HG02938 (cell line): Measurements from ENCODE around the gene GRK3.
"Not testable (repeated sequence)": the region's sequence is repeated elsewhere in the genome, so short reads cannot be mapped to it uniquely, and the experiment has no call there.

ENCODE experiments used
- ATAC-seq: cut with Tn5 transposase; IDR thresholded peaks from one replicate; pipeline ENCODE4 v1.9.1; 2021; ENCODE audit warnings: mild to moderate bottlenecking, moderate library complexity; ENCODE audit not compliant: unreplicated experiment

The GRK3 gene

DNA sequence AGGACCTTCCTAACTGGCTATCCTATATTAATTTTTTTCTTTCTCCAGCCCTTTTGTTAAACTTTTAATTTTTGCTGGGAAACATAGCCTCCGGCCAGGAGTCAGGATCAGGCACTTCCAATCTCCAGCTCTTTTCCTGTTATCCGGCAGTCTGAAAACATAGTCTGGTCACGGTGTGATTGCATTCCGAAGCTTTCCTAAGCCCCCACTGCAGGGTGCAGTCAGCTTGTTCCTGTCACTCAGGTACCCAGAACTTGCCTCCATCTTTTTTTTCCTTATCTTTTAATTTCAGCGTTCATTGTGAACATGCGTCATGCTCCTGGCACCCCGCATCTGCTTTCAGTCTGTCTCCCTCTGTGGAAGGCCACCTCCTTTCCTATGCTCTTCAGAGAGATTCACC is 59.4 kb downstream of the GRK3 start:
- no peak for ATAC-seq

DNA sequence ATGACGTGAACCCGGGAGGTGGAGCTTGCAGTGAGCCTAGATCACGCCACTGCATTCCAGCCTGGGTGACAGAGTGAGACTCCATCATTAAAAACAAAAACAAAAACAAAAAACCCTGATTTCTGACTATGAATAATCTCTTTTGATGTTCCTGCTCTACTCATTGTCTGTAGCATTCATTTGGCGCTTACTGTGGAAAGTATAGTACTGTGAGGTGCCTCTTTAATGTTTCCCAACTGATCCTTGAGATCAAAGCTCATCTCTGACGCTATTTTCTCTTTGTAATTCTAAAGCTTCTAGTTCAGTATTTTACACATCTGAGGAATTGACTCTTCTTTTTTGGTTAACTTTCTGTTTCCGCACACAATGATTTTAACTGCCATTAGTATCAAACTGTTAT is 60.0 kb downstream of the GRK3 start:
- ATAC-seq = no peak

DNA sequence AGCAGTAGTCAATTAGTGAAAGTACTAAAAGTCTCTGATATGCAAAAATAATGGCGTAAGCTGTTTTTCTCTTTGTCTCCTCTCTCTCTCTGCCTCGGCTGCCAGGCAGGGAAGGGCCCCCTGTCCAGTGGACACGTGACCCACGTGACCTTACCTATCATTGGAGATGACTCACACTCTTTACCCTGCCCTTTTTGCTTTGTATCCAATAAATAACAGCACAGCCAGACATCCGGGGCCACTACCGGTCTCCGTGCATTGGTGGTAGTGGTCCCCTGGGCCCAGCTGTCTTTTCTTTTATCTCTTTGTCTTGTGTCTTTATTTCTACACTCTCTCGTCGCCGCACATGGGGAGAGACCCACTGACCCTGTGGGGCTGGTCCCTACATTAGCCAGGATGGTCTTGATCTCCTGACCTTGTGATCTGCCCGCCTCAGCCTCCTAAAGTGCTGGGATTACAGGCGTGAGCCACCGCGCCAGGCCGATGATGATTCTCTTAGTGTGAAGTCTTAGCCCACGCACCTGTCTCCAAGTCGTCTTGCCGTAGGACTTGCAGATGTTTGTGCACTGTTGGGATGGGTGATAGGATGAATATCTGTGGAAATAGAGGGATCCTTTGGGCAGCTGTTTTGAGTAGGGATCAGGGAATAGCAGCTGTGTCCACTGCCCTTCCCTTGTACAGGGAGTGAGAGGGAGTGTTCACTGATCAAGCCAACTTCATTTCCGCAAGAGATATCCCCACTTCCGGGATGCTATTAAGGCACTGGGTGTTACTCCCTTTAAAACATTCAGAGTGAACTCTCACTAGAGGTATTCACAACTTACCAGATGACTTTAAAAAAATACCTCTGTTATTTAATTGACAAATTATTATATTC is 61.5 kb downstream of the GRK3 start:
- not testable (repeated sequence) for ATAC-seq

DNA sequence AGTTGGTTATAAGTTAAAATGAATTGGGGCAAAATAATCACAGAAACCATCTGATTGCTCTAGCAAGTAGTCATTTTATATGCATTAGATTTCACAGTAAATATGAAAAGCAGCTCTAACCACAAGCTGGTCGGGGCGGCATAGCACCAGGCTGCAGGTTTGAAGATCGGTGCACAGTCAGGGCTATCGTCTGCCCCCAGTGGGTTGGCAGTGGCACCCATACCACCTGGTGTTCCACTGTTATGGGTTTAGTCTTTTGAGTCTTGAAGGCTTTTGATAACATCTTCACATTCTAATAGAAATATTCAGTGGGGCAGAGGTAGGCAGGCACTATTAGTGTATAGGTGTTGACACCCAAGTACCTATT is 62.1 kb downstream of the GRK3 start:
- no peak for ATAC-seq

DNA sequence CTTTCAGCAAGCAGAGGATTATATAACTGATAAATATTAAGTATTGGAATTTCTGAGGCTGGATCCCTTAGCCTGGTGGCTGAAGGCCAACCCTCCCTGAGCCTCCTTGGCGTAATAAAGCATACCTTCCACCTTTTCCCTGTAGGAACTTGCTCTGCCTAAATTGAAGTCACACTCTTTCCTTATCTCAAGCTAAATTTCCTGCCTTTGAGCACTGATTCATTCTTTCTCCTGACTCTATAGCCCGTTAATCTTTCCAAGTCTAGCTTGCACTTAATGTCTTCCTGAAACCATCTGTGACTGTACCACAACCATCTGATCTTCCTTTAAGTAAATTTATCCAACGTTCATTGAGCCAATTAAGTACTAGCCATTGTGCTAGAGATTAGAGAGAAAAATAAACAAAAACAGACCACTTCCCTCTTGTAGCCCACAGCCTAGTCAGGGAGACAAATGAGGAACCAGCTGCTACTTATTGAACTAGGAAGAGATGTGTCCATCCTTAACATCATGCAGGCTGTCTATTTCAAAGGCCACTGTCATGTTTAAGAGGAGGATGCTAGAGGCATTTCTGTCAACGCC is 62.9 kb downstream of the GRK3 start:
- no peak for ATAC-seq

DNA sequence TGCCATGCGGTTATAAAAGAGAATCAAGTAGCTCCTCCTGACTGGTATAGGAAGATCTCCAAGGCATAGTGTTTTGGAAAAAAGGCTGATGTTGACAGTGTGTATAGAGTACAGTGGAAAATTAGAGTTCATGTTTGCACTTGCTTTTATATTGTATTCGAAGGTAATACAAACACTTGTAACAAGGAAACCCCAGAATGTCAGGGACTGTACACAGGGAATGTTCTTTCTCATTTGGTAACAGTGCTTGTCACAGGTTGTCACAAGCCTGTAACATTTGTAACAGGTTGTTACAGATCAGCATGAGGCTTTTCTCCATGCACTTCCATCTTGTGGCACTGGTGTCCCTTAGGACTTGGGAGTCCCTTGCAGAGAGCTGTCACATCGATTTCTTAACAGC is 64.0 kb downstream of the GRK3 start:
- ATAC-seq = no peak

DNA sequence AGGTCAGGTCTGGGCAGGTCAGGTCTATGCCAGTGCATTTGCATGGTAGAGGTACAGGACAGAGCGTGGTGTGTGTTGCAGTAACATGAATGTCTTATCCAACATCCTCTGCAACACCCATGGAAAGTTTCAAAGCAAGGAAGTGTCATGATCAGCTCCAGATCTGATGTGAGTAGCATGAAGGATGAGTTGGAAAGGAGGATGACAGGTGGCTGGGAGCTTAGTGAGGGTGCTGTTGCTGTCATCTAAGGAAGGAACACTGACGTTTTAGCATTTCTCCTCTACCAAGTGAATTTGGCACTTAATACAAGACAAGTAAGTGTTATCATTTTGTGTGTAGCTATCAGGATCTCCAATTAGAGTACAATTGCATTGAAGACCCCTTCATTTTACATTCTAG is 65.1 kb downstream of the GRK3 start:
- no peak for ATAC-seq

DNA sequence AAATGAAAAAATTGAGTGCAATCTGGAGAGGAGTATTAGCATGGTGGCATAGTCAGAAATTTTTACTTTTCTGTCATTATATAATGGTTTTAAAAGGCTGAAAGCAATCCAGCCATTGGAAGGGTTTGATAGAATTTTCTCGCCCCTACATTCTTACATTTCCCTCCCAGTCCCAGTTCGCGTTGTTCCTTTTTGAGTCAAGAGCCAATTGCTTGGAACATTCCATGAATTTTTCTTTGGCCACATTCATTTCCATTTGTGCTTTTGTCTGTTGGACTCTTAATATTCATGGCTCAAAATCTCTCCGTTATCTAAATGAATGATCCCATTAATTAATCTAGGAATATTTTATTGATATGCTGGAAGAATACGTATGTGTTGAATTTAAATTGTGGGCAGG is 66.0 kb downstream of the GRK3 start:
- no peak for ATAC-seq

DNA sequence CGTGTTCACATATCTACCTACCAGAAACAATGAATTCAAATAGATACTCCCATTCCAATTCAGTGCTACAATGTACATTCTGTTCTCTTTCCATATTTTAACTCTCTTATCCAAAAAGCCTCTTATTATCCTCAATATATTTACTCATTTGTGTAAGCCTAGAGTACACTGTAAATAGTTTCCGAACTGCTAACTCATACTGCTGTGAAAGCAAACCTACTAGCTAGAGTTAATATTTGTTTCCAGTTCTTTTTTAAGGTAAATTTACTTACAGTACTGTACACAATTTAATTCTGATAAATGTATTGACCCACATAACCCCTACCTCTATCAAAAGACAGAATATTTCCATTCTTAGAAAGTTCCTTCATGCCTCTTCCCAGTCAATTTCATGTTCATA is 71.8 kb downstream of the GRK3 start:
- no peak for ATAC-seq

DNA sequence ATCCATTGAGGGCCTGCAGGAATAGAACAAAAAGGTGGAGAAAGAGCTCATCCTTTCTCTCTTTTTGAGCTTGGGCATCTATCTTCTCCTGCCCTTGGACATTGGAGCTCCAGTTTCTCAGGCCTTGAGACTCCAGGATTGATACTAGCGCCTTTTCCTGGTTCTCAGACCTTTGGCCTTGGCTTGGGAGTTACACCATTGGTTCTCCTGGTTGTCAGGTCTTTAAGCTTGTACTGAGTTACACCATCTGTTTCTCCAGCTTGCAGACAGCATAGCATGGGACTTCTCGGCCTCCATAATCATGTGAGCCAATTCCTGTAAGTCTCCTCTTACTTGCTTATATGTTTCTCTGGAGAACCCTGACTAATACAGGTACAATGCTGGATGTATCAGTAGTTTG is 72.6 kb downstream of the GRK3 start:
- no peak for ATAC-seq

DNA sequence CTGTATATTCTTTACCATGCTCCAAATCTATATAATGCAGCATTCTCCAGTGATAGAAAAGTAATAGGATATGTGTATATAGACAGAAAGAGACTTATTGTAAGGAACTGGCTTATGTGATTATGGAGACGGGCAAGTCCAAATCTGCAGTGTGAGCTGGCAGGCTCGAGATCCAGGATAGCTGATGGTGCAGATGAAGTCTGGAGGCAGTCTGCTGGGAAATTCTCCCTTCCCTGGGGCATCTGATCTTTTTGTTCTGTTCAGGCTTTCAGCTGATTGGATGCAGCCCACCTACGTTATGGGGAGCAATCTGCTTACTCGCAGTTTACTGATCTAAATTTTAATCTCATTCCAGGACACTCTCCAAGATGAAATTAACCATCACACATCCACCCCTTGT is 73.2 kb downstream of the GRK3 start:
- ATAC-seq = no peak

DNA sequence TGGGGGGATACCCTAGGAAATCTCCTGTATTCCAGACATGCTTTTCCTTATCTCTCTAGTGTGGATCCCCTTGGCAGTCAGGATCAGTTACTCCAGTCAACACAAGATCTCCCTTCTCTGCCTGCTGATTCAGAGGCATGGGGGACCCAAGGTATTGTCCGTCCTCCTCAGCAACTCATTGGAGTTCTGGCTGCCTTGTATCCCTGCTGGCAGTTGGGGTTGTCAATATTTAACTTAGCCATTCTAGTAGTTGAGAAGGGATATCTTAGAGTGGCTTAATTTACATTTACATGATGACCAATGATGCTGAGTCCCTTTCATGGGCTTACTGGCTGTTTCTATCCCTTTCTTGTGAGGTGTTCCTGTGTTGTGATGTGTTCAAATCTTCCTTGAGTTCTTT is 74.2 kb downstream of the GRK3 start:
- ATAC-seq = no peak

DNA sequence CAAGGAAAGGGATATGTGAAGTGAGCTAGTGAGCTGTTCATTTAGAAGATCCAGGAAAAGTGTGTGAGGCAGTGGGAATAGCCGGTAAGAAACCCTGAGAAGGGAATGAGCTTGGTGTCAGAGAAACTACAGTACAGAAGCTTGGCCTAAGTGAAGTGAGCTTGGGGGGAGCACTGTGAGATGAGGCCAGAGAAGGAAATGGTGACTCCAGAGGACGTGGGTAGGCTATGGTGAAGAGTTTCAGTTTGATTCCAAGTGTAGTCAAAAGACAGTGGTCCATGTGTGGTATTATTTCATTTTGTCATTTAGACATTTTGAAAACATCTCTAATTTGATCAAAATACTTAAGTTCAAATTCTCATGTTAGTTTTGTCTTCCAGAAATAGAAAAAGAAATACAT is 77.2 kb downstream of the GRK3 start:
- ATAC-seq = no peak

DNA sequence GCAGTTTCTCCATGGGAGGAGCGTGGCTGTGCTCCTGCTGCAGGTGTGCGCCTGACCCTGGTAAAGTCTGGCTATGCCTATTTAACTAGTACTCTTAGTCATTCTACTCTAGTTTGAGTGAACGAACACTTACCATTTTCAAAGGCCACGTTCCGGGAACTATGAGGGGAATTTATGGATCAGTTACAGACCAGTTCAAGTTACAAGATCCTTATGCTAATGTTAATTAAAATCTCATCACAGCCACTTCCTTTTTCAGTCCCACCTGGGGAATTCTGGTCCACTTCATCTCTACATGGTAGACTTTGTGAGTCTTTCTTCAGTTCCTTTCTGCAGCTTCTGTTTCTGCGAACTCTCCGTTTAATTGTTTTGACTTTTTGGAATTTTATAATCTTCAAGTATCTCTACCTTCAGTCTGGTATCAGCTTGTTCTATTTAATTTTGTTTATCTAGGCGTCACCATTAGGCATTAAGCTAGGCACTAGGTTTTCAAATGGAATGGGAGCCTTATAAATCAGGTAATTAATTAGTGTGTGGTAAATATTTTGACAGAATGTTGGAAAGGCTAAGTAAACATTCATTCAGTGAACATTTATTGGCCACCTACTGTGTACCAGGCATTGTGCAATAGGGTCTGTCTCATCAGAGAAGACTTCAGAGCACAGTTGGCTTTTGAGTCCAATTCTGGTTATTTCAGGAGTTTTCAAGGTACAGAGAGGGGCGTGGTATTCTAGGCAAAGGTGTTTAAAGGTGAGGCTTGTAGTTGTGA is 78.9 kb downstream of the GRK3 start:
- no peak for ATAC-seq

DNA sequence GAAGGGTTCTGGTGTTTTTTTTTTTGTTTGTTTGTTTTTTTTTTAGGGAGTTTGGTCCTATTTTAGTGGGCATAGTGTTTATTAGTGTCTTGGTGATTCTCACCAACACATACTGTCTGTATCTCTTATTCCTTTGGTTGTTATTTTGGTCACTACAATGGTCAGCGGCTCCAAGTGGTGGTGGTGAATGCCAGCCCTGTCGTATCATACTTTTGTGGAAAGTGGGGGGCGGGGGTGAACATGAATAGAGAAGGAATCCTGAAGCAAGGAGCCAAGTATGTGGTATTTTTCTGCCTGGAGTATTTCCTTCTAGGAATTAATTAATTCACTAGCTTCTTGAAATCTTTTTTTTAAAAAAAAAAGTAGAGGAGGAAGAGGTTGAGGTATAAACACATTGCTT is 79.6 kb downstream of the GRK3 start:
- no peak for ATAC-seq

DNA sequence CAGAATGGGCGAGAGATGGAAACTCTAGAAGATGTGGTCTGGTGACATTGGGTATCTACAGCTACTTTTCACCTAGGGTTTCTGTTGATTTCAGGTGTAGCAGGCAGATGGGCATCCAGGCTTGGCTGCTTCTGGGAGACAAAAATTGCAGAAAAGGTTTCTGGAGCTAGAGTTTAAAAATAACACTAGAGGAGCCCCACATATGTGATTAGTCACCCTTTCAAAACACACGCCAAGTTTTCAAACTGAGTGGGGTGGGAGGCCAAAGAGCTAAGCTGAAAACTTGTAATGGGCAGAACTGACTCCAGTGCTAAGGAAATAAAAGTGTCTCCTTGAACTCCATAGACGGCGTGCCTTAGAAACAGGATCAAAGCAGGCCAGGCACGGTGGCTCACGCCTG is 80.8 kb downstream of the GRK3 start:
- no peak for ATAC-seq

DNA sequence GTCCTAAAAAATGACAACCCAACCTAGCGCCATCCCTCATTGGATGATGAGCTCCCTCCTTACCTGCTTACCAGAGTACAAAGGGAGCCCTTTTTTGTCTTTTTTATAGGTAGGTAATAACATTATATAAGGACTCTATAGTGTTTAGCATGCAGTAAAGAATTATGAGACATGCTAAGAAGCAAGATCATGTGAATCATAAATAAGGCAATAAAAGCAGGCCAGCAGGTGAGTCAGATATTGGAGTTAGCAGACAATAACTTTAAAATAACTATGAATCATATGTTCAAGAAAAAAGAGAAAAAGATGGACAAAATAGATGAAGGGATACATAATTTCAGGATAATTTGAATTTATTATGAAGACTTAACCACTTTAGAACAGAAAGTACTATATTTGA is 81.5 kb downstream of the GRK3 start:
- ATAC-seq = no peak

DNA sequence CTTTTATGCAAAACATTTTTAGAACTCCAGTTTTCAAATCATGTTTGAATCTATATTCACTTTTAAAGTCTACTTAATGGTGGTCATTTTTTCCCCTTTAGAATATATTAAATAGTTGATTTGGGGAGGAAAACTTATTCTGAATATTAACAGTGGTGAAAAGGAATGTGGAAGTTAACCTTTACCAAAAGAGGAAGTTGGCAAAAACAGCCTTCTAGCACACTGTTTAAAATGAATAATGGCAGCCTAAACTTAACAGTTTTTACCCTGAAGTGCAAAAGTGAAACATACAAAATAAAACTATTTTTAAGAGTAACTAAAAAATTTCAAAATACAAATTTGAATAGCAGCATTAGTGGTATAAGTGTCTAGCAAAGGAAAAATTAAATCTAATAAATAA is 86.4 kb downstream of the GRK3 start:
- no peak for ATAC-seq

DNA sequence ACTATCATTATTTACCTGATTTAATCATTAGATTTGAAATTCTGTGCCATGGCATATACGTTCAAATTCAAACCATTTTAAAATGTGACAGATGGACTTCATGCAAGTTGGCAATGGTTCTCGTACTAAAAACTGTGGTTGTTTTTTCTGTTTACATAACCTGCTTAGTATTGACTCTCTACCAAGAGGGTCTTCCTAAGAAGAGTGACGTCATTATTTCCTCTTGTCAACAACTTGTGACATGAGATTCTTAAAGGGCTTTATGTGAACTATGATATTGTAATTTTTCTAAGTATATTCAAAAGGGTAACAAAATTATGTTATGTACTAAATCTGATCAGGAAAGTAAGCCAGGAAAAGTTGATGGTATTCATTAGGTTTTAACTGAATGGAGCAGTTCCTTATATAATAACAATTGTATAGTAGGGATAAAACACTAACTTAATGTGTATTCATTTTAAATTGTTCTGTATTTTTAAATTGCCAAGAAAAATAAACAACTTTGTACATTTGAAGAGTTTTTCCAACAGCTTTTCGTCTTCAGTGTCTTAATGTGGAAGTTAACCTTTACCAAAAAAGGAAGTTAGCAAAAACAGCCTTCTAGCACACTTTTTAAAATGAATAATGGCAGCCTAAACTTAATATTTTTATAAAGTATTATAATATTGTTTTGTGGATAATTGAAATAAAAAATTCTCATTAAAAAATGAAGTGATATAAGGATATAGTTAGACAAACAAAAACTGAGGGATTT is 87.0 kb downstream of the GRK3 start:
- no peak for ATAC-seq

DNA sequence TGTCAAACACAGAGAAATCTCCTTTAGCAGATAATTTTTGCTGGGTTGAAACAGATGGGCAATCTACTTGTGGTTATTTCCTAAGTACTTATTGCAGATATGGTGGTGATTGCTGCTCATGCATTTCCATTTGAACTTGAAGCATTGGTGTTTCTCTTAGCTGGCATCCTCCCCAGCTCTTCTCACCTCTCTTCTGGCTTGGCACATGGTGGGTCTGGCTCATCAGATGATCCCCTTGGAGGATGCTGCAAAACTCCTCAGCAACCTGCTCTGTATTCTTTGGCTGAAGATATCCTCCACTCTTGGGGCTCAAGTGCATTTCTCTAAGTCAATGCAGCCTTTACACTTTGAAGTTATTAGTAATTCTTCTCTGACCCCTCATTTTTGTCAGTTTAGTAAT is 90.2 kb downstream of the GRK3 start:
- ATAC-seq = no peak

DNA sequence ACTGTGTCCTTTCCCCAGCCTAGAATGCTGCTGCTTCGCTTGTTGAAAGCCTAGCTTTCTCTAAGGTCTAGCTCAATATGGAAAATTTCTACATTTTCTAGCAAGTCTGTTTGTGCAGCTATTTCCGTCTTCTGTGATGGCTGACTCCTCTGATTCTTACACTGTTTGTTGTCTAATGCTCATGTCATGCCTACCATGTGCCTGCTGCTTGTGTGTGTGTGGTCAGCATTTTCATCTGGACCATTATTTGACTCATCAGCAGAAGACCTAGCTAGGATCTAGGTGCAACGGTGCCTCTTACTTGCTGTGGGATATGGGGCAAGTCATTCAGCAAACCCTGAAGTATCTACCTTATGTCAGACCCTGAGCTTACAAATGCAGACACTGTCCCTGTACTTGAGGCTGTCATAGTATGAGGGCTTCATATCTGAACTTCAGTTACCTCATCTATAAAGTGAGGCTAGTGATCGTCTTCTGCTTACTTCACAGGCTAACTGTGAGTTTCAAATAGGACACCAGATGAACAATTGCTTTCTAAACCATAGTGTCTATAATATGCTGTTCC is 91.0 kb downstream of the GRK3 start:
- no peak for ATAC-seq
